ENCODE results near the gene VPREB3.

Gene VPREB3

GRCh38 chr22:23787910-23788309 lies 33.7 kb upstream of the VPREB3 start:
- TF ChIP-seq CREB1 (IDR thresholded peaks at IDR 0.05; ENCODE audit: low read depth), result no peak
- no peak for TF ChIP-seq MAX (IDR thresholded peaks at IDR 0.05)
- no peak for TF ChIP-seq YY1 (IDR thresholded peaks at IDR 0.05; ENCODE audit: low read depth)
- TF ChIP-seq ZBTB7A (IDR thresholded peaks at IDR 0.05; ENCODE audit: low read depth), result no peak

- TF ChIP-seq CREB1 (IDR thresholded peaks at IDR 0.05; ENCODE audit: low read depth) (no peak), USF1 (IDR thresholded peaks at IDR 0.05) (no peak), REST (IDR thresholded peaks at IDR 0.05; ENCODE audit: low read depth) (no peak), EP300 (IDR thresholded peaks at IDR 0.05; ENCODE audit: borderline replicate concordance) (no peak), ZBTB7A (IDR thresholded peaks at IDR 0.05; ENCODE audit: low read depth) (no peak), TEAD4 (IDR thresholded peaks at IDR 0.05) (no peak), YY1 (IDR thresholded peaks at IDR 0.05; ENCODE audit: low read depth) (no peak), EGR1 (IDR thresholded peaks at IDR 0.05) (no peak), TCF12 (IDR thresholded peaks at IDR 0.05; ENCODE audit: low read depth) (no peak), MAX (IDR thresholded peaks at IDR 0.05) (no peak), CEBPB (IDR thresholded peaks at IDR 0.05) (no peak)
Observed at GRCh38 chr22:23787600-23787896, 33.3 kb upstream of the VPREB3 start.

- TF ChIP-seq RAD21 (IDR thresholded peaks at IDR 0.05; ENCODE audit: low read depth) (no peak), TAF1 (IDR thresholded peaks at IDR 0.05; ENCODE audit: low read depth) (peak; percentile 51), TCF12 (IDR thresholded peaks at IDR 0.05; ENCODE audit: low read depth) (no peak), YY1 (IDR thresholded peaks at IDR 0.05; ENCODE audit: low read depth) (0 out of 2 replicates have a peak, but pooled peaks have one; percentile 34), NFIC (IDR thresholded peaks at IDR 0.05) (peak; percentile 47; the same call in 1 of the 2 replicates), ZBTB7A (IDR thresholded peaks at IDR 0.05; ENCODE audit: low read depth) (0 out of 2 replicates have a peak, but pooled peaks have one; percentile 15), FOXM1 (IDR thresholded peaks at IDR 0.05; ENCODE audit: borderline replicate concordance, low read depth) (no peak), EGR1 (IDR thresholded peaks at IDR 0.05) (peak; percentile 57), MAX (IDR thresholded peaks at IDR 0.05) (0 out of 2 replicates have a peak, but pooled peaks have one; percentile 8), CREB1 (IDR thresholded peaks at IDR 0.05; ENCODE audit: low read depth) (no peak)
Observed at GRCh38 chr22:23786752-23787599, 32.8 kb upstream of the VPREB3 start, which contains the start of gene SMARCB1. Gene SMARCB1 (plus strand): TSS chr22:23786966. CDS start chr22:23787170, 204 bp downstream.

- TF ChIP-seq NFIC (IDR thresholded peaks at IDR 0.05) (no peak), RAD21 (IDR thresholded peaks at IDR 0.05; ENCODE audit: low read depth) (no peak), FOXM1 (IDR thresholded peaks at IDR 0.05; ENCODE audit: borderline replicate concordance, low read depth) (no peak), TEAD4 (IDR thresholded peaks at IDR 0.05) (no peak), USF1 (IDR thresholded peaks at IDR 0.05) (no peak), CEBPB (IDR thresholded peaks at IDR 0.05) (no peak), TCF12 (IDR thresholded peaks at IDR 0.05; ENCODE audit: low read depth) (no peak), YY1 (IDR thresholded peaks at IDR 0.05; ENCODE audit: low read depth) (no peak), TAF1 (IDR thresholded peaks at IDR 0.05; ENCODE audit: low read depth) (no peak), ZBTB7A (IDR thresholded peaks at IDR 0.05; ENCODE audit: low read depth) (no peak)
Observed at GRCh38 chr22:23786261-23786710, 32.1 kb upstream of the VPREB3 start.

- TF ChIP-seq TEAD4 (IDR thresholded peaks at IDR 0.05) (no peak), EGR1 (IDR thresholded peaks at IDR 0.05) (no peak), NFIC (IDR thresholded peaks at IDR 0.05) (no peak), USF1 (IDR thresholded peaks at IDR 0.05) (no peak), YY1 (IDR thresholded peaks at IDR 0.05; ENCODE audit: low read depth) (no peak), REST (IDR thresholded peaks at IDR 0.05; ENCODE audit: low read depth) (no peak), CEBPB (IDR thresholded peaks at IDR 0.05) (no peak), TCF12 (IDR thresholded peaks at IDR 0.05; ENCODE audit: low read depth) (no peak), FOXM1 (IDR thresholded peaks at IDR 0.05; ENCODE audit: borderline replicate concordance, low read depth) (no peak)
Observed at GRCh38 chr22:23784215-23784732, 30.0 kb upstream of the VPREB3 start.
